Activated CD4-positive, alpha-beta T cell treated with anti-CD3 and anti-CD28 coated beads for 24 hours (primary cell): ENCODE data around the gene ADAMTS17.

Source experiments
- DNase-seq, 2 donors: peaks; one replicate each; pipeline ENCODE4 v3.0.0-alpha.2; 2020; ENCODE audit warnings: low read depth in 2 of 2

Gene ADAMTS17

DNA sequence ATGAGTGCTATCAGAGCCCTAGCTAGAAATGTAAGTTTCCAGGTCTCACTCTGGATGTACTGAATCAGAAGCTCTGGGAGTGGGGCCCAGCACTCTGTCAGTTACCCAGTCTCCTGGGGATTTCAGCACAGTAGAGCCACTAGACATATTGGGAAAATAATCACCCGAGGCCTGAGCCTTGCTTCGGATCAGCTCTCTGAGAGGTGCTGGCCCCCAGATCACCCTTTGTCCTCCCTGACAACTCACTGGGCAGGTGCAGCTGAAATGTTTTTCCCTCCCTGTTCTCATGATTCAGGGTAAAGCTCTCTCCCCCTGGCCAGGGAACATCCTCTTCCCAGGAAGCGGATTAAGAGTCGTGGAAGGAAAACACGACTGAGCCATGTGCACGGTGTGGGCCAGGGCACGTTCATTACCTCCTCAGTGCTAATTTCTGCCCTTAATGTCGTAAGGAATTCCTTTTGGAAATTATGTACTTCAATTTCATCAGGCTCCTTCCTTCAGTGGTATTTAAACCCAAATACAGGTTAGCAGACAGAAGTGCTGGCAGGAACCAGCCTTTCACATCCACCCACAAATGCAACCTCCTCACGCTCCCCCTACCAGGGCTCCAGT, 311.8 kb downstream of the ADAMTS17 start:
- DNase-seq = no peak

DNA sequence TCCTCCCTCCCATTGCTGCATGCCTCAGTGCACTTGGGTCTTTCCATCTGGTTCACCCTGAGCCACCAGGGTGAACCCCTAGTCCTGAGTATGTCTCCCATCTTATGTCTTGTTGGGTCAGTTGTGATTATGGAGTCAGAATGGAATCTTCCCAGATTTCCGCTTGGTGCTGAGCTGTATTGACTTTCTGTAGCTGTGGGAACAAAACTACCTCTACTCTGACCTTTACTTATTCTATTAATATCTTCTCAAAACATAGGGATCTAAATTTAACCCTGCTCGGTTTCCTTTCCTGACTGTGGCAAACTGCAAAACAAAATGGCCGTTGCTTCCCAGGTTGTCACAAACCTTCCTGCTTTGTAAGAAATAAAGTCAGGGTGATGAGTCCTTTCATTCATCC, 312.7 kb downstream of the ADAMTS17 start:
- no peak for DNase-seq

DNA sequence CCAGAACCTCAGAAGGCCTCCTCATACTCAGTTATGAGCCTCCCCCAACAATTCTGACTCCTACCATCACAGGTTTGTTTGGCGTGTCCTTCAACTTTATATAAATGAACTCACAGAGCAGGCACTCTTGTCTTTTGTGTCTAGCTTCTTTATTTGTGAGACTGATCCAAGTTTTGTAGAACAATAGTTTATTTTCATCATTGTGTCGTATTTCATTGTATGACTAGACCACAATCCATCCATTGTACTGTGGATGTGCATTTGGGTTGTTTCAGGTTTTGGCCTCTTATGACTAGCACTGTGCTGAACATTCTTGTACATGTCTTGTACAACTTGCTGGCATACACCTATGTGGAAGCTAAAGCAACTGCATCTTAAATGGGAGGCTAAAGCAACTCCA, 315.7 kb downstream of the ADAMTS17 start:
- no peak for DNase-seq

DNA sequence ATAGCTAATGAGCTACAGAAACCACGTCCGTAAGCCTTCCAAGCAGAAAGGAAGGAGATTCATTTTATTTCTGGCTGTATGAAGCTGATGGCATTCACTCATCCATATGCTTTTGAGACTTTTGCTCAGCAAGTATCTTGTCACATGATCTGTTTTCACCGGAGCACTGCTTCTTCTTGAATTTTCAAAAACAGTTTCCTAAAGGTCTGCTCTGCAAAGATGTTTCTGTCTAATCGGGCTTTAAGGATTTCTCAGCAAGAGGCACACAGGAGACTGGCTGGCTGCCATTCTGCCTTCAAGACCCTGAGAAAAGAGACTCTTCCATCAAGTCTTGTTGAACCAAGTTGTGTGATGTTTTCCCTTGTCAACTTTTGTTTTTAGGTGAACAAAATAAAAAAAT, 319.0 kb downstream of the ADAMTS17 start:
- DNase-seq = no peak

DNA sequence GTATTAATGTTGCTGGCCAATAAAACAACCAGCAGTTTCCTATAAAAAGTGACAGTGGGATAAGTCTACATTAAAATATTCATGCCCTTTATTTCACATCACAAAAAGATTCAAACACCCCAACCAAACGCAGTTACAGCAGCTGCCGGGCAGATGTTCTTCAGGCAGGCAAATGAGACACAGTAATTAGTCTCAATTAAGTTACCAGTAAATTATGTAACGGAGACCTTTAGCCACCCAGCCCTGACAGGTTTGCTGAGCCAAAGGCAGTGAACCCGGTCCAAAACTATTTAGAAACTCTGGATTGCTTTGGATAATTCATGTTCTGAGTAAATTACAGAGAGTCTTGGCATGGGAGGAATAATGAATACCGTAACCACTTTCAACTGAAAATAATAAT, 319.4 kb downstream of the ADAMTS17 start:
- DNase-seq = no peak

- no peak for DNase-seq
Measured at GRCh38 chr15:100021653-100022052, 320.1 kb downstream of the ADAMTS17 start.

- DNase-seq = no peak
Measured at GRCh38 chr15:100020614-100021013, 321.2 kb downstream of the ADAMTS17 start.

GRCh38 chr15:100020189-100020588, 321.6 kb downstream of the ADAMTS17 start:
- DNase-seq = no peak

DNA sequence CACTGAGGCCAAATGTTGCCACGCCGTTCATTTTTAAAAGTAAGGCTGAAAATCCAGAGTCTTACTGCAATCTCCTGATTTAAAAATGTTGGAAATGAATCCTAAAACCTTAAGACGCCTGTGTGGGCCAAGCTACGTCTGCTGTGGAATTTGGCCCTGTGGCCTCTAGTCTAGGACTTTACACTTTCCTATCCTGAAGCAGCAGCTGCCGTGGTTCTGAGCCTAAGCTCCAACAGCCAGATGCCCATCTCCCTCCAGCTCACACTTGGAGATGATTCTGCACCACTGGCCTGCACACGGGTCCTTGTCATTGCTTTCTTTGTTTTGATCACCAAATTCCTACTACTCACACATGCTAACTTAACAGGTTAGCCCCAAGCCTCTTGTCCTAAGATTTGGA, 322.2 kb downstream of the ADAMTS17 start:
- DNase-seq = no peak

GRCh38 chr15:100018191-100018590, 323.6 kb downstream of the ADAMTS17 start:
- no peak for DNase-seq

- no peak for DNase-seq
Measured at GRCh38 chr15:100017140-100017539, 324.6 kb downstream of the ADAMTS17 start.

GRCh38 chr15:100016632-100017031, 325.1 kb downstream of the ADAMTS17 start:
- DNase-seq = no peak

DNA sequence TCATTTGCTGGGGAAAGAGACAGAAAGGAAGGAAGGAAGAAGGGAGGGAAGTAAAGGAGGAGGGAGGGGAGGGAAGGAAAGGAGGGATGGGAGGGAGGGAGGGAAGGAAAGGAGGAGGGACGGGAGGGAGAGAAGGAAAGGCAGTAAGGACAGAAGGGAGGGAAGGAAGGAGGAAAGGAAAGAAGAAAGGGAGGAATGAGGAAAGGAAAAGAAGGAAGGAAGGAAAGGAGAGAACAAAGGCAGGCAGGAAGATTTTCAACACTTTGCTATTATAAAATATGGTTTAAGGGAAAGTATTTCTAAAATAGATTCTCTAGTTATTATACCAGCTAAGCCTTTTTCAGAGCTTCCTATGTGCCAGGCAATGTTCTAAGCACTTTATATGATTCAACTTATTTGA, 330.5 kb downstream of the ADAMTS17 start:
- no peak for DNase-seq

DNA sequence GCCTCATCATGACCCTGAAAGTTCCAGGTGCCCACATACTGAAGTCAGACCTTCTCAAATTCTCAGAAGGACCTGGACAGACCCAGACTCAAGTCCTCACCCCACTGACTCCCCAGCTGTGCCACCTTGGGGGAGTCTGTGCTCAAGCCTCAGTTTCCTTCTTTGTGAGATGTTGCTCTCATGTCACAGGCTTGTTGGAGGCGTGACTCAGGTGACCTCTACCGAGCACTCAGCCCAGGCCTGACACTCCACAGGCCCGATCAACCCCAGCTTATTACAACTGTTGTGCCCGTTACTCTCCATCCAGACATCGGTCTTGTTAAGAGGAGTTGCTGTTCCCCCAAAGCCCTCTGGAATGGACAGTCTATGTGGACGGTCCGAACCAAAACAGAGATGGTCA, 332.4 kb downstream of the ADAMTS17 start:
- DNase-seq = no peak

- DNase-seq = no peak
Measured at GRCh38 chr15:100008258-100008657, 333.5 kb downstream of the ADAMTS17 start.

- no peak for DNase-seq
Measured at GRCh38 chr15:100007609-100008008, 334.2 kb downstream of the ADAMTS17 start.

DNA sequence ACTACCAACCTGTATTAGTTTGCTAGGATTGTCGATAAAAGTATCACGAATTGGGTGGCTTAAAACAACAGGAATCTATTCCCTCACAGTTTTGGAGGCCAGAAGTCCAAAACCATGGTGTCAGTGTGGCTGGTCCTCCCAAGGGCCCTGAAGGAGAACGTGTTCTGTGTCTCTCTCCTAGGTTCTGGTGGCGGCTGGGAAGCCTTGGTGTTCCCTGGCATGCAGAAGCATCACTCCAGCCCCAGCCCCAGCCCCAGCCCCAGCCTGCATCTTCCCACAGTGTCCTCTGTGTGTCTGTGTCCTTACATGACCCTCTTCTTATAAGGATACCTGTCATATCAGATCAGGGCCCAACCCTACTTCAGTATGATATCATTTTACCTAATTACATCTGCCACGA, 336.1 kb downstream of the ADAMTS17 start:
- no peak for DNase-seq

GRCh38 chr15:100005013-100005412, 336.8 kb downstream of the ADAMTS17 start:
- DNase-seq = no peak

GRCh38 chr15:100002787-100003536, 338.8 kb downstream of the ADAMTS17 start:
- no peak for DNase-seq

DNA sequence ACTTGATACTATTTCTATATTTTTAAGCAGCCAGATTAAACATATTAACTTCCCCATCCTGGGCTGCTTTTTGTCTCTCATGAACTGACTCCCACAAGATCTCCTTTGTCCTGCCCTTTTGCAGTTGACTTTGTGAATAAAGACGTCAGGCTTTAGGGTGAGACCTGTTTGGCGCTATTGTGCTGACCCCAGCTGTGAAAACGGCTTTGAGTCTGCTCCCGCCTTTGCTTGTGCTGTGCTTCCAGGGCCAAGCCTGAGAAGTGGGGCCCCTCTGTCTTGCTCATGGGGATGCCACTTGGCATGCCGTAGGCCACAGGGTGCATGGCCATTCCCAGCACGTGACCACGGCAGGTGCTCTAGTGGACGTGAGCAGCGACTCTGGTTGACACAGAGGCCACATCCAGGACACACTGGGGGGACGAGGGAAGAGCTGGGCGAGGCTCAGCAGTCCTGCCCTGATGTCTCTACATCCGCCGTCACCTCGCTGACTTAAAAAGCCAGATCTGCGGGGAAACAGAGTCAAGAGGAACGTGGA, 339.6 kb downstream of the ADAMTS17 start:
- DNase-seq = no peak

DNA sequence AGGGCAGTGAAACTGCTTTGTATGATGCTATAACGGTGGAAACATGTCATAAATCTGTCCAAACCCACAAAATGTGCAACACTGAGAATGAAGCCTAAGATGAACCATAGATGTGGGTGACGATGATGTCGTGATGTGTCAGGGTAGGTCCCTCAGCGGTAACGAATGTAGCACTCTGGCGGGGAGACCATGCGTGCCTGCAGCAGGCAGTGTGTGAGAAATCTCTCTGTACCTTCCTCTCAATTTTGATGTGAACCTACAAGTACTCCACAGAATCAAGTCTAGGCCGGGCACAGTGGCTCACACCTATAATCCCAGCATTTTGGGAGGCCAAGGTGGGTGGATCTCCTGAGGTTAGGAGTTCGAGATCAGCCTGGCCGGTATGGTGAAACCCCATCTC, 340.4 kb downstream of the ADAMTS17 start:
- no peak for DNase-seq

GRCh38 chr15:99999282-100000070, 342.3 kb downstream of the ADAMTS17 start:
- DNase-seq = no peak

- DNase-seq = no peak
Measured at GRCh38 chr15:99998661-99999101, 343.1 kb downstream of the ADAMTS17 start.
